Kidney epithelial cell (primary cell): ENCODE data around the gene JAK1. TPM values are rescaled to one million over a fixed set of nuclear protein-coding genes. Genes with fewer than 3 reads are reported as not detected.
"Not testable (repeated sequence)": the region's sequence is repeated elsewhere in the genome, so short reads cannot be mapped to it uniquely, and the experiment has no call there.

ENCODE experiments used
- DNase-seq: peaks from one replicate; pipeline ENCODE4 v3.0.0-alpha.2; 2010; ENCODE audit warnings: low read depth
- H3K27me3 ChIP-seq: 2 replicates; pipeline ENCODE4 v1.6.0; 2011; ENCODE audit warnings: low read length; ENCODE audit not compliant: control insufficient read depth, insufficient read depth
- H3K36me3 ChIP-seq: 2 replicates; pipeline ENCODE4 v1.5.1; 2011; ENCODE audit warnings: low read length; ENCODE audit not compliant: control insufficient read depth, insufficient read depth
- H3K4me3 ChIP-seq: 2 replicates; pipeline ENCODE4 v1.5.1; 2011; ENCODE audit warnings: low read depth, mild to moderate bottlenecking, control low read depth, low read length
- CTCF ChIP-seq: IDR thresholded peaks from 2 replicates; pipeline ENCODE4 v1.5.1; 2011; ENCODE audit warnings: mild to moderate bottlenecking, moderate library complexity, low read length, control low read depth, inconsistent platforms; ENCODE audit not compliant: insufficient read depth, poor library complexity, severe bottlenecking
- total RNA-seq: library from RNA; depleted of rRNA; stranded (reverse); fragments of >200 nt; gene quantifications from 2 replicates; pipeline ENCODE4 v1.2.3, GENCODE V29; 2015

JAK1 gene
- total RNA-seq, 1 donor from 2014 or later = 138 TPM

DNA sequence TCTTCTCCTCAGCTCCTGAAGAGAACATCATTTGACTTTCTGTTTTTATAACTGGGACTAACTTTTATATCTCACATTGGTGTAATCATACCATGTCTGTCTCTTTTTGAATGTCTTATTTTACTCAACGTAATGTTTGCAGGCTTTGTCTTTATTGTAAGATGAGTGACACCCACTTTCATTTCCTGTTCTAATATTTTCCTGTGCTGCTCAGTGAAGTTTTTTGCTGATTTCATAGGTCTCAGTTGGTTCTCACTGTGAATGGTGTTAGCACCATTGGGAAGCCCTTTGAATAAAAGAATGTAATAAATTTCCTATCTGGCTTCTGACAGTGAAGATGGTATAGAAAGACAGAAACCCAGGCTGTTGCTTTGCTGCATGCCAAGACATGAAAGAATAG, 137.5 kb downstream of the JAK1 start:
- Histone ChIP-seq H3K4me3 (no peak overlapping the region), H3K36me3 (no peaks in the 10 kb centered on the region), H3K27me3 (no peaks in the 10 kb centered on the region)
- no peak for TF ChIP-seq CTCF
- DNase-seq = no peak

- Histone ChIP-seq H3K4me3 (no peak overlapping the region), H3K27me3 (no peaks in the 10 kb centered on the region), H3K36me3 (no peaks in the 10 kb centered on the region)
- TF ChIP-seq CTCF = no peak
- DNase-seq = no peak
These were observed 139.4 kb downstream of the JAK1 start for GRCh38 chr1:64826991-64827390.

DNA sequence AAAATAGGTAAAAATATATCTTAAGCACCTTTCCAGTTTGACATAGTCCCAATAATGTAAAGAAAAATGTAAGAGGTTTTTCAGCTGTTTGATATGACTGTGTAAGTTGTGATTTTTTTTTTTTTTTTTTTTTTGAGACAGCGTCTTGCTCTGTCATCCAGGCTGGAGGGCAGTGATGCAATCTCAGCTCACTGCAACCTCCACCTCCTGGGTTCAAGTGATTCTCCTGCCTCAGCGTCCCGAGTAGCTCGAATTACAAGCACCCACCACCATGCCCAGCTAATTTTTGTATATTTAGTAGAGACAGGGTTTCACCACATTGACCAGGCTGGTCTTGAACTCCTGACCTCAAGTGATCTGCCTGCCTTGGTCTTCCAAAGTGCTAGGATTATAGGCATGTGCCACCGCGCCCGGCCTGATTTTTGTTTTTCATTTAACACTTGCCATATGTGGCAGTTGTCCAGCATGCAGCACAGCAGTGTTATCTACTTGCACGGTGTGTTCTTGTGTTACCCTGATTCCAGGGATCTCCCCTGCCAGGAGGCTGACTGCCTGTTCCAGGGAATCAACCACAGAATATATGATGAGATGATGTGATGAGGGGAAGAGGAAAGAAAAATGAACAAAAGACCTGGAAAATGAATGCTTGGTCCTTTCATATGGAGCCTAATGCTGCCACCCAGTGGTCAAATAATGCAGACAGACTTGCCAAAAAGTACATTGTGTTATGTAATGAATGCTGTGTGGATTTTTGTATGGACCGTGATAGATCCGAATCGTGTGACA, 142.5 kb downstream of the JAK1 start:
- Histone ChIP-seq H3K27me3 (no peaks in the 10 kb centered on the region), H3K36me3 (no peaks in the 10 kb centered on the region), H3K4me3 (no peak overlapping the region)
- peak; percentile 61 for TF ChIP-seq CTCF
- DNase-seq = peak; percentile 29

DNA sequence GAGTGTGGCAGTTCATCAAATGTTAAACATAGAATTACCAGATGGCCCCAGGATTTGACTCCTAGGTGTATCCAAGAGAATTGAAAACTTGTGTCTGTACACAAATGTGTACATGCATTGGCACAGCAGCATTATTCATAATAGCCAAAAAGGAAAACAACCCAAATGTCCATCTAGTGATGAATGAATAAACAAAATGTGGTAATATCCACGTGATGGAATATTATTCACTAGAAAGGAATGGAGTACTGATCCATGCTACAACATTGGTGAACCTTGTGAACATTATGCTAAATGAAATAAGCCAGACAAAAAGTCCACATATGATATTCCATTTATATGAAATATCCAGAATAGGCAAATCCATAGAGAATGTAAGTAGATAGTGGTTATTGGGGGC, 143.7 kb downstream of the JAK1 start:
- TF ChIP-seq CTCF = no peak
- no peaks in the 10 kb centered on the region for H3K36me3 ChIP-seq
- H3K27me3 ChIP-seq = no peaks in the 10 kb centered on the region
- H3K4me3 ChIP-seq = no peak overlapping the region
- DNase-seq = no peak

DNA sequence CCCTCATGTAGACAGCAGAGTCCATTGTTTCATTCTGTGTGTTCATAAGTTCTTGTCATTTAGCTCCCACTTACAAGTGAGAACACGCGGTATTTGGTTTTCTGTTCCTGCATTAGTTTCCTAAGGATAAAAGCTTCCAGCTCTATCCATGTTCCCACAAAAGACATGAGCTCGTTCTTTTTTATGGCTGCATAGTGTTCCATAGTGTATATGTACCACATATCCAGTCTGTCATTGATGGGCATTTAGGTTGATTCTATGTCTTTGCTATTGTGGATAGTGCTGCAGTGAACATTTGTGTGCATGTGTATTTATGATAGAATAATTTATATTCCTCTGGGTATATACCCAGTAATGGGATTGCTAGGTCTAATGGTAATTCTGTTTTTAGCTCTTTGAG, 145.8 kb downstream of the JAK1 start:
- H3K27me3 ChIP-seq, H3K4me3 ChIP-seq, H3K36me3 ChIP-seq, DNase-seq: not testable (repeated sequence)

GRCh38 chr1:64817364-64817763, 149.0 kb downstream of the JAK1 start:
- not testable (repeated sequence) for H3K4me3 ChIP-seq, DNase-seq, H3K27me3 ChIP-seq, H3K36me3 ChIP-seq

- Histone ChIP-seq H3K4me3 (no peak overlapping the region), H3K27me3 (no peaks in the 10 kb centered on the region), H3K36me3 (no peaks in the 10 kb centered on the region)
- DNase-seq = no peak
- TF ChIP-seq CTCF = no peak
These were observed 151.9 kb downstream of the JAK1 start for GRCh38 chr1:64814427-64814826.
